ENCODE data around the gene SPINT3. TPM values are rescaled to one million over a fixed set of nuclear protein-coding genes. Genes with fewer than 3 reads are reported as not detected.

The SPINT3 gene
- total and polyA plus RNA-seq, 8 donors: not detected

DNA sequence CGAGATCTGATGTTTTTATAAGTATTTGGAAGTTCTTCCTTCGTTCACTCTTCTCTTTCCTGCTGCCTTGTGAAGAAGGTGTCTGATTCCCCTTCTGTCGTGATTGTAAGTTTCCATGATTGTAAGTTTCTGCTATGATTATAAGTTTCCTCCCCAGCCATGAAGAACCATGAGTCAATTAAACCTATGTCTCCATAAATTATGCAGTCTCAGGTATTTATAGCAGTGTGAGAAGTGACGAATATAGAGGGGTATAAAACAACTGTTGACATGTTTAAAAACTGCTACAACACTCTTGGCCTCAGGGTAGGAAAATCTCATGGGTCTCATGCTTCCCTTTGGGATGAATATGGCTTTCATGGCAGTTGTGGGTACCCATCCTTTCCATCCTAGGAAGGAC, 51.7 kb downstream of the SPINT3 start:
- TF ChIP-seq, protein P1, sequence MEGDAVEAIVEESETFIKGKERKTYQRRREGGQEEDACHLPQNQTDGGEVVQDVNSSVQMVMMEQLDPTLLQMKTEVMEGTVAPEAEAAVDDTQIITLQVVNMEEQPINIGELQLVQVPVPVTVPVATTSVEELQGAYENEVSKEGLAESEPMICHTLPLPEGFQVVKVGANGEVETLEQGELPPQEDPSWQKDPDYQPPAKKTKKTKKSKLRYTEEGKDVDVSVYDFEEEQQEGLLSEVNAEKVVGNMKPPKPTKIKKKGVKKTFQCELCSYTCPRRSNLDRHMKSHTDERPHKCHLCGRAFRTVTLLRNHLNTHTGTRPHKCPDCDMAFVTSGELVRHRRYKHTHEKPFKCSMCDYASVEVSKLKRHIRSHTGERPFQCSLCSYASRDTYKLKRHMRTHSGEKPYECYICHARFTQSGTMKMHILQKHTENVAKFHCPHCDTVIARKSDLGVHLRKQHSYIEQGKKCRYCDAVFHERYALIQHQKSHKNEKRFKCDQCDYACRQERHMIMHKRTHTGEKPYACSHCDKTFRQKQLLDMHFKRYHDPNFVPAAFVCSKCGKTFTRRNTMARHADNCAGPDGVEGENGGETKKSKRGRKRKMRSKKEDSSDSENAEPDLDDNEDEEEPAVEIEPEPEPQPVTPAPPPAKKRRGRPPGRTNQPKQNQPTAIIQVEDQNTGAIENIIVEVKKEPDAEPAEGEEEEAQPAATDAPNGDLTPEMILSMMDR (IDR thresholded peaks at IDR 0.05): no peak
- WGBS, 2 donors: 54 to 64% methylated on average over 4 of the region's 4 CpGs
- Histone ChIP-seq H3K4me3 (no peak overlapping the region), H3K27ac (no peak overlapping the region), H3K9me3 (no peaks in the 10 kb centered on the region), H3K36me3 (no peaks in the 10 kb centered on the region), H3K4me1 (no peaks in the 10 kb centered on the region), H3K27me3 (no peaks in the 10 kb centered on the region)
- ATAC-seq: no peak
- no peak for DNase-seq
- intact Hi-C loops (cut with DNase I): no loop called here
- FAIRE-seq: no peak

DNA sequence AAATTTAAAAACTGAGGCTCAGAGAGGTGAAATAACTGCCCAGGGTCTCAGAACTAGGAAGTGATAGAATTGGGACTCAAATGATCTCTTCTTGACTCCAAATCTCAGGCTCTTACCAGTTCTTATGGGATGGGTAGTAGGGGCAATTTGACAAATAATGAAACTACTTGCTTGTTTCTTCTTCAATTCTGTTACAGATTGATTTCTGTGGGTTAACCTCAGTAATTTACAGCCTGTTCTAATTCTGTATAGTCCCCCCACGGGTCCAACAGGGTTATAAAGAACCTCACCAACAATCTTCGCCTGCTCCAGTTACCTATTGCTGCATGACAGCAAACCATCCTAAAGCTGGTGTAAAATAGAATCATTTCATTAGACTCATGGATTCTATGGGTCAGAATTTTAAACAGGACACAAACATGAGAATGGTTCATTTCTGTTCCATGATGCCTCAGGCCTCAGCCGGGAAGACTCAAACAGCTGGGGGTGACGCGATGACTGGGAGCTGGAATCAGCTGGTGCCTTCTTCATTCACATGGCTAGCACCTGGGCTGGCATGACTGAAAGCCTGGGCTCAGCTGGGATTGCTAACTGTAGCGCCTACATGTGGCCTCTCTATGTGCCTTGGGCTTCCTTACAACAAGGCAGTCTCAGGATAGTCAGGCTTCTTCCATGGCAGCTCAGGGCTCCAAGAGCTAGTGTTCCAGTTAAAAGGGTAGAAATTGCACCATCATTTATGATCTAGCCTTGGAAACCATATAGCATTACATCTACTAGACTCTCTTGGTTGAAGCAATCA, 52.5 kb downstream of the SPINT3 start:
- FAIRE-seq: no peak
- DNase-seq: no peak
- H3K4me1 ChIP-seq: no peaks in the 10 kb centered on the region
- H3K27ac ChIP-seq: no peak overlapping the region
- no peaks in the 10 kb centered on the region for H3K9me3 ChIP-seq
- intact Hi-C loops (cut with DNase I): no loop called here
- H3K4me3 ChIP-seq: no peak overlapping the region
- no peaks in the 10 kb centered on the region for H3K36me3 ChIP-seq
- no peaks in the 10 kb centered on the region for H3K27me3 ChIP-seq
- WGBS, 2 donors: 80 to 90% methylated on average over 6 of the region's 6 CpGs
- TF ChIP-seq, protein P1 (IDR thresholded peaks at IDR 0.05): no peak
- no peak for ATAC-seq

Other genes starting within 250 kb of the SPINT3 start
- gene RBPJL, start 208.8 kb downstream of the SPINT3 start, total RNA-seq: 100 to 1,000 TPM; 169 to 591 (median 427) TPM
- gene RBPJL, start 208.8 kb downstream of the SPINT3 start, polyA plus RNA-seq: 1,000 to 10,000 TPM; 1,163 to 1,575 TPM
- 1 to 10 TPM in 5 of 6 donors, under 1 TPM in 1; 0.89 to 6.4 (median 2.3) TPM for gene MATN4, start 207.3 kb downstream of the SPINT3 start, total RNA-seq
- 1 to 10 TPM; 1.5 to 3.1 TPM for gene MATN4, start 207.3 kb downstream of the SPINT3 start, polyA plus RNA-seq
- 100 to 1,000 TPM in 2 of 6 donors, 10 to 100 TPM in 4; 50.9 to 208 (median 56.0) TPM for gene SDC4, start 167.2 kb downstream of the SPINT3 start, total RNA-seq
- gene SDC4, start 167.2 kb downstream of the SPINT3 start, polyA plus RNA-seq: 10 to 100 TPM; 48.2 to 54.8 TPM
- gene SYS1, start 152.5 kb downstream of the SPINT3 start, total RNA-seq: 10 to 100 TPM; 11.1 to 19.0 (median 16.5) TPM
- gene SYS1, start 152.5 kb downstream of the SPINT3 start, polyA plus RNA-seq: 10 to 100 TPM in 1 of 2 donors, 1 to 10 TPM in 1; 9.6 to 13.7 TPM
- gene TP53TG5, start 137.3 kb downstream of the SPINT3 start, total RNA-seq: under 1 TPM in 1 of 6 donors, not detected in 5; 0.44 TPM
- gene TP53TG5, start 137.3 kb downstream of the SPINT3 start, polyA plus RNA-seq: not detected
- 10 to 100 TPM; 11.6 to 25.7 (median 17.9) TPM for gene DBNDD2, start 107.3 kb downstream of the SPINT3 start, total RNA-seq
- gene DBNDD2, start 107.3 kb downstream of the SPINT3 start, polyA plus RNA-seq: 10 to 100 TPM; 21.2 to 31.0 TPM
- 10 to 100 TPM; 35.3 to 59.1 (median 46.2) TPM for gene PIGT, start 99.5 kb downstream of the SPINT3 start, total RNA-seq
- gene PIGT, start 99.5 kb downstream of the SPINT3 start, polyA plus RNA-seq: 10 to 100 TPM; 60.7 to 69.1 TPM
- 10 to 100 TPM in 3 of 6 donors, 1 to 10 TPM in 3; 5.0 to 49.5 (median 11.0) TPM for gene WFDC2, start 45.9 kb downstream of the SPINT3 start, total RNA-seq
- 10 to 100 TPM; 16.7 to 21.4 TPM for gene WFDC2, start 45.9 kb downstream of the SPINT3 start, polyA plus RNA-seq
- not detected for gene WFDC6, start 23.9 kb upstream of the SPINT3 start, total RNA-seq
- not detected for gene WFDC6, start 23.9 kb upstream of the SPINT3 start, polyA plus RNA-seq
- not detected for gene EPPIN, start 31.8 kb upstream of the SPINT3 start, total RNA-seq
- gene EPPIN, start 31.8 kb upstream of the SPINT3 start, polyA plus RNA-seq: not detected
- gene WFDC8, start 63.7 kb upstream of the SPINT3 start, total RNA-seq: not detected
- gene WFDC8, start 63.7 kb upstream of the SPINT3 start, polyA plus RNA-seq: not detected
- not detected for gene WFDC10A, start 114.1 kb upstream of the SPINT3 start, total RNA-seq
- gene WFDC10A, start 114.1 kb upstream of the SPINT3 start, polyA plus RNA-seq: not detected
- gene WFDC9, start 115.7 kb upstream of the SPINT3 start, total RNA-seq: not detected
- not detected for gene WFDC9, start 115.7 kb upstream of the SPINT3 start, polyA plus RNA-seq
- gene WFDC11, start 154.6 kb upstream of the SPINT3 start, total RNA-seq: not detected
- gene WFDC11, start 154.6 kb upstream of the SPINT3 start, polyA plus RNA-seq: not detected
- not detected for gene WFDC13, start 186.4 kb upstream of the SPINT3 start, total RNA-seq
- not detected for gene WFDC13, start 186.4 kb upstream of the SPINT3 start, polyA plus RNA-seq
- gene WFDC10B, start 189.4 kb upstream of the SPINT3 start, total RNA-seq: not detected
- not detected for gene WFDC10B, start 189.4 kb upstream of the SPINT3 start, polyA plus RNA-seq
- not detected for gene SPINT4, start 206.7 kb upstream of the SPINT3 start, total RNA-seq
- gene SPINT4, start 206.7 kb upstream of the SPINT3 start, polyA plus RNA-seq: not detected

Data from pancreas (tissue), 10 donors.